Tibial nerve (tissue), 4 donors: ENCODE measurements around the gene TRPV4. TPM values are rescaled to one million over a fixed set of nuclear protein-coding genes. Genes with fewer than 3 reads are reported as not detected.
A peak's percentile ranks its signal among the peaks of the same experiment; 100 is the strongest.

Experiments used
- DNase-seq, 2 donors: peaks; one replicate each; pipeline ENCODE4 v3.0.0-alpha.2; 2019; ENCODE audit warnings: low spot score in 2 of 2
- H3K27ac ChIP-seq, 4 donors: fragments of 200-600 bp; sonication (generic) in 3 of 4; one replicate each; pipeline ENCODE4 v1.5.1; 2017 to 2019; ENCODE audit warnings: mild to moderate bottlenecking in 1 of 4
- H3K27me3 ChIP-seq, 2 donors: fragments of 200-600 bp; sonication (generic) in 1 of 2; one replicate each; pipeline versions ENCODE4 v1.5.1 to v1.6.0; 2017 to 2019
- H3K36me3 ChIP-seq, 3 donors: fragments of 200-600 bp; sonication (generic); one replicate each; pipeline ENCODE4 v1.5.1; 2018 to 2019
- H3K4me1 ChIP-seq, 4 donors: fragments of 200-600 bp; sonication (generic) in 3 of 4; one replicate each; pipeline ENCODE4 v1.5.1; 2017 to 2019
- H3K4me3 ChIP-seq, 4 donors: fragments of 200-600 bp; sonication (generic) in 3 of 4; one replicate each; pipeline ENCODE4 v1.5.1; 2017 to 2019; ENCODE audit warnings: mild to moderate bottlenecking in 1 of 4, moderate library complexity in 1 of 4
- H3K9me3 ChIP-seq, 4 donors: fragments of 200-600 bp; sonication (generic) in 3 of 4; one replicate each; pipeline ENCODE4 v1.5.1; 2017 to 2019
- CTCF ChIP-seq, 5 experiments: fragments of 200-600 bp in 3 of 5; fragments of 450-650 bp in 2 of 5; sonication (generic) in 3 of 5; IDR thresholded peaks; one replicate each; pipeline ENCODE4 v1.5.1; 2016 to 2019; ENCODE audit warnings: antibody characterized with exemption in 5 of 5, mild to moderate bottlenecking in 3 of 5, moderate library complexity in 2 of 5
- EP300 ChIP-seq, 2 donors: sonication (generic); formaldehyde crosslinking; IDR thresholded peaks; one replicate each; pipeline ENCODE4 v1.6.1; 2017; ENCODE audit warnings: antibody characterized with exemption in 2 of 2, mild to moderate bottlenecking in 1 of 2
- POLR2A ChIP-seq, 2 donors: fragments of 450-650 bp; IDR thresholded peaks; one replicate each; pipeline ENCODE4 v1.6.1; 2017; ENCODE audit warnings: antibody characterized with exemption in 2 of 2, mild to moderate bottlenecking in 2 of 2, moderate library complexity in 2 of 2
- WGBS, 2 donors: methylation state at CpG; one replicate each; pipeline ENCODE4 v1.1.5; 2018; 5-methylcytosine and 5-hydroxymethylcytosine counted together
- total RNA-seq, 4 donors: library from RNA; depleted of rRNA; stranded (reverse); fragments of >200 nt; gene quantifications; one replicate each; pipeline ENCODE4 v1.1.0, GENCODE V29; 2016

The TRPV4 gene
- total RNA-seq, 4 donors from 2014 or later: 0.42 to 3.0 (median 1.4) TPM

GRCh38 chr12:109772622-109773321, 60.4 kb downstream of the TRPV4 start:
- H3K27me3 ChIP-seq: no peaks in the 10 kb centered on the region
- DNase-seq: no peak
- H3K9me3 ChIP-seq: no peaks in the 10 kb centered on the region
- H3K4me3 ChIP-seq: no peak overlapping the region
- H3K36me3 ChIP-seq: peaks cover 0 to 16% (median 0%) of the 10 kb centered on the region in 3 donors
- TF ChIP-seq EP300 (IDR thresholded peaks at IDR 0.05): no peak
- TF ChIP-seq CTCF (IDR thresholded peaks at IDR 0.05): no peak
- TF ChIP-seq POLR2A (IDR thresholded peaks at IDR 0.05): no peak
- peak overlapping the region in 1 of 4 donors; percentile 60 for H3K27ac ChIP-seq
- peaks cover 0 to 37% (median 5%) of the 10 kb centered on the region in 4 donors for H3K4me1 ChIP-seq
- 49 to 54% methylated on average over 12 of the region's 12 CpGs for WGBS, 2 donors

- H3K27ac ChIP-seq: no peak overlapping the region
- 72 to 82% methylated on average over 13 of the region's 17 CpGs for WGBS, 2 donors
- TF ChIP-seq EP300 (IDR thresholded peaks at IDR 0.05) (no peak), POLR2A (IDR thresholded peaks at IDR 0.05) (no peak), CTCF (IDR thresholded peaks at IDR 0.05) (no peak)
- H3K36me3 ChIP-seq: peaks cover 0 to 18% (median 0%) of the 10 kb centered on the region in 3 donors
- no peaks in the 10 kb centered on the region for H3K9me3 ChIP-seq
- H3K4me1 ChIP-seq: peaks cover 0 to 37% (median 5%) of the 10 kb centered on the region in 4 donors
- H3K27me3 ChIP-seq: no peaks in the 10 kb centered on the region
- no peak for DNase-seq
- H3K4me3 ChIP-seq: no peak overlapping the region
Observed at GRCh38 chr12:109771746-109772621, 61.2 kb downstream of the TRPV4 start.

- peaks cover 0 to 34% (median 5%) of the 10 kb centered on the region in 4 donors for H3K4me1 ChIP-seq
- no peaks in the 10 kb centered on the region for H3K9me3 ChIP-seq
- peak overlapping the region in 3 of 4 donors; percentile 8 to 46 (median 46) for H3K27ac ChIP-seq
- no peaks in the 10 kb centered on the region for H3K27me3 ChIP-seq
- H3K36me3 ChIP-seq: peaks cover 0 to 18% (median 0%) of the 10 kb centered on the region in 3 donors
- TF ChIP-seq EP300 (IDR thresholded peaks at IDR 0.05): no peak
- TF ChIP-seq POLR2A (IDR thresholded peaks at IDR 0.05): no peak
- no peak for TF ChIP-seq CTCF (IDR thresholded peaks at IDR 0.05)
- H3K4me3 ChIP-seq: no peak overlapping the region
- WGBS, 2 donors: 46 to 51% methylated on average over 16 of the region's 17 CpGs
- no peak for DNase-seq
Observed at GRCh38 chr12:109770861-109771670, 62.1 kb downstream of the TRPV4 start.

- Histone ChIP-seq H3K27me3 (no peaks in the 10 kb centered on the region), H3K27ac (peak overlapping the region in 3 of 4 donors; percentile 8 to 46 (median 46)), H3K4me1 (peaks cover 0 to 34% (median 5%) of the 10 kb centered on the region in 4 donors), H3K4me3 (no peak overlapping the region), H3K36me3 (peaks cover 0 to 18% (median 0%) of the 10 kb centered on the region in 3 donors), H3K9me3 (no peaks in the 10 kb centered on the region)
- TF ChIP-seq CTCF (IDR thresholded peaks at IDR 0.05) (no peak), POLR2A (IDR thresholded peaks at IDR 0.05) (no peak), EP300 (IDR thresholded peaks at IDR 0.05) (no peak)
- WGBS, 2 donors: 45 to 46% methylated on average over 16 of the region's 16 CpGs
- DNase-seq: no peak
Observed at GRCh38 chr12:109770104-109770860, 62.9 kb downstream of the TRPV4 start.
